ENCODE results near the gene PANK1. TPM values are rescaled to one million over a fixed set of nuclear protein-coding genes. Genes with fewer than 3 reads are reported as not detected.

The PANK1 gene
- total and polyA plus RNA-seq, 2 donors (not counting 3 experiments of a cell fraction or from before 2014, with no cell fraction given), result 2.0 to 6.3 TPM

- peak within 1 kb of the TSS in 2 of 3 experiments; percentile 31 to 38 for H3K4me3 ChIP-seq (replicated peaks in 1 of 3; ENCODE audit: insufficient read depth in 1 of 3, low read depth in 1 of 3, low read length in 3 of 3)
- no peak for TF ChIP-seq JUN (IDR thresholded peaks at IDR 0.05; ENCODE audit: borderline replicate concordance, insufficient read depth, insufficient read length, low read depth)
- peak; percentile 55 for TF ChIP-seq EZH2 (IDR thresholded peaks at IDR 0.05; ENCODE audit: borderline replicate concordance, low read depth, low read length, severe bottlenecking)
- no peak for TF ChIP-seq CTCF (IDR thresholded peaks at IDR 0.05; ENCODE audit: extremely low read depth in 1 of 2, insufficient read depth in 1 of 2, low read depth in 1 of 2, low read length in 2 of 2)
- POLR2A ChIA-PET, result no interaction called here
- peaks cover 3% of the 10 kb centered on the region for H3K4me1 ChIP-seq (ENCODE audit: control insufficient read depth, extremely low read depth, insufficient read depth, low read length)
- H2AFZ ChIP-seq (ENCODE audit: low read depth, low read length), result peak within 1 kb of the TSS; percentile 60
- H3K9me3 ChIP-seq (replicated peaks; ENCODE audit: control insufficient read depth, insufficient read depth, low read length), result no peaks in the 10 kb centered on the region
- BruUV-seq (replicated peaks), result no TSS peak
- FAIRE-seq (peak; percentile 57), DNase-seq (ENCODE audit: low read depth, low spot score) (no peak)
- no peaks in the 10 kb centered on the region for H3K9me1 ChIP-seq (replicated peaks; ENCODE audit: control insufficient read depth, extremely low read depth, insufficient read depth, low read length)
- peak within 1 kb of the TSS; percentile 48 for H3K4me2 ChIP-seq (ENCODE audit: insufficient read depth, low read length)
- dilution Hi-C loops (cut with MboI; ENCODE audit: extremely low pct_ligation_motif_present, low sequenced_read_pairs) (no loop called here), intact Hi-C loops (cut with micrococcal nuclease) (loop anchor here (1.0 kb wide), 1 partner anchor 18 kb away; no protein-coding TSS in a partner anchor)
- no peaks in the 10 kb centered on the region for H3K79me2 ChIP-seq (ENCODE audit: control insufficient read depth, insufficient read depth, low read length)
- no peak within 1 kb of the TSS for H3K27ac ChIP-seq (ENCODE audit: insufficient read depth, low read depth, low read length)
- H4K20me1 ChIP-seq (replicated peaks; ENCODE audit: control insufficient read depth, extremely low read depth, insufficient read depth, low read length), result no peaks in the 10 kb centered on the region
- peaks cover 33 to 63% of the 10 kb centered on the region in 2 experiments for H3K27me3 ChIP-seq (ENCODE audit: control insufficient read depth in 2 of 2, insufficient read depth in 2 of 2, low read length in 2 of 2)
- CTCF ChIA-PET, result interaction anchor here (0.6 to 1.4 kb wide), 6 partner anchors 14 to 111 kb away, joined by 3 to 5 read pairs (median 4); no protein-coding TSS in a partner anchor
- H3K9ac ChIP-seq (replicated peaks; ENCODE audit: extremely low read depth, insufficient read depth, low read length), result no peak within 1 kb of the TSS
- no peaks in the 10 kb centered on the region for H3K36me3 ChIP-seq (ENCODE audit: control insufficient read depth in 2 of 2, extremely low read depth in 1 of 2, insufficient read depth in 2 of 2, low read length in 2 of 2)
These were observed 109.7 kb downstream of the PANK1 start, which contains the start of gene SLC16A12 for GRCh38 chr10:89535171-89536012. Gene SLC16A12 (minus strand): TSS chr10:89535594. CDS start chr10:89462578, 73,016 bp downstream.

Measured in endothelial cell of umbilical vein (primary cell).